ENCODE results near the gene ZDBF2.
"Not testable (repeated sequence)": the region's sequence is repeated elsewhere in the genome, so short reads cannot be mapped to it uniquely, and the experiment has no call there.

ZDBF2 gene

DNA sequence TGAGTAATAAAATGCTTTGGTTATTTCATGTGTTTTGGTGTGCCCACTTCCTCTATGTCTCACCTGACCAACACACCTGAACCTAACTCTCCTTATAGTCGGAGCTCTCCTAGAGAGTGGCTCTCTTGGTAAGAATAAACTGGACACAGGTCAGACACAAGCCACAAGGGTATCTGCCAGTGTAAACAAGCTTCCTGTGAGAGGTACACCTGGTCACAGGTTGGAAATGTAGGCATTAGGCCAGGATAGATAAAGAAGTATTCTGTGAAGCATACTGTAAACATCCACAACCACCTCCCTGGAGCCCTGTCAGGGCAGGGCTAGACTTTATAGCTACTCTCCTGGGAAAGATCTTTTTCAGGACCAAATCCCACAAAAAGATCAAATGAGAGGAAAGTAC is 69.4 kb downstream of the ZDBF2 start:
- TF ChIP-seq CTCF (IDR thresholded peaks at IDR 0.05; ENCODE audit: low read depth, low read length, missing control alignments), result no peak
- DNase-seq (ENCODE audit: low read depth), result no peak
- no peak overlapping the region for H3K4me3 ChIP-seq (ENCODE audit: low read depth, low read length)

- no peak overlapping the region for H3K4me3 ChIP-seq (ENCODE audit: low read depth, low read length)
- TF ChIP-seq CTCF (IDR thresholded peaks at IDR 0.05; ENCODE audit: low read depth, low read length, missing control alignments), result no peak
- no peak for DNase-seq (ENCODE audit: low read depth)
Observed at GRCh38 chr2:206345606-206346005, 71.1 kb downstream of the ZDBF2 start.

DNA sequence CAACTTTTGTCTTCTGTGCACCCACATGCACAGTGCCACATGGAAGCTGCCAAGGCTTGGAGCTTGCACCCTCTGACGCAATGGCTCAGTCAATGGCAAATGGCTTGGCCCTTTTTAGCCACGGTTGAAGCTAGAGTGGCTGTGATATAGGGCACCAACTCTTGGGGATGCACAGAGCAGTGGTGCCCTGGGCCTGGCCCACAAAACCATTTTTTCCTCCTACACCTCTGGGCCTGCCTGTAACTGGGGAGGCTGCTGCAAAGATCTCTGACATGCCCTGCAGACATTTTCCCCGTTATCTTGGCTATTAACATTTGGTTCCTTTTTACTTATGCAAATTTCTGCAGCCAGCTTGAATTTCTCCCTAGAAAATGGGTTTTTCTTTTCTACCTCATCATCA is 74.9 kb downstream of the ZDBF2 start:
- no peak for TF ChIP-seq CTCF (IDR thresholded peaks at IDR 0.05; ENCODE audit: low read depth, low read length, missing control alignments)
- DNase-seq (ENCODE audit: low read depth), result no peak
- no peak overlapping the region for H3K4me3 ChIP-seq (ENCODE audit: low read depth, low read length)

DNA sequence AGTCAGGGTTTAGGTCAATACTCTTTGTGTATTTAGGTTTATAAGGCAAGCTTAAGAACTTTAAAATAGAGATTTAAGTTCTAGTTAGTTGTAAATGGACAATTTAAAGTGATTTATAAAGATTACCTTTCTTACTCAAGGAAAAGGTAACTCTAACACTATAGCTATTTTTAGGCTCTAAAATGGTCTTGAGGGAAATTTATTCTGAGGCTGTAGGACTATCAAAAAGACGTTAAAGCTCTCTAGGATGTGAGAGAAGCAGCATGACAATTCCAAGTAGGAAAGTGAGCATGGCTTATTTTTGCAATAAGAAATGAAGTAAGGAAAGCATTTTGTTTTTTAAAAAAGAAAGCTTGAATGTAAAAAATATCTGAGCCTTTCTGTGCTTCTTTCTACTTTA is 78.1 kb downstream of the ZDBF2 start:
- no peak for DNase-seq (ENCODE audit: low read depth)
- H3K4me3 ChIP-seq (ENCODE audit: low read depth, low read length), result no peak overlapping the region

GRCh38 chr2:206353685-206354084 is 79.2 kb downstream of the ZDBF2 start:
- peak; percentile 36 for TF ChIP-seq CTCF (IDR thresholded peaks at IDR 0.05; ENCODE audit: low read depth, low read length, missing control alignments)
- no peak for DNase-seq (ENCODE audit: low read depth)

More for the DNA sequence above, 78.1 kb downstream of the ZDBF2 start:
- TF ChIP-seq CTCF (IDR thresholded peaks at IDR 0.05; ENCODE audit: low read depth, low read length, missing control alignments), result no peak

DNA sequence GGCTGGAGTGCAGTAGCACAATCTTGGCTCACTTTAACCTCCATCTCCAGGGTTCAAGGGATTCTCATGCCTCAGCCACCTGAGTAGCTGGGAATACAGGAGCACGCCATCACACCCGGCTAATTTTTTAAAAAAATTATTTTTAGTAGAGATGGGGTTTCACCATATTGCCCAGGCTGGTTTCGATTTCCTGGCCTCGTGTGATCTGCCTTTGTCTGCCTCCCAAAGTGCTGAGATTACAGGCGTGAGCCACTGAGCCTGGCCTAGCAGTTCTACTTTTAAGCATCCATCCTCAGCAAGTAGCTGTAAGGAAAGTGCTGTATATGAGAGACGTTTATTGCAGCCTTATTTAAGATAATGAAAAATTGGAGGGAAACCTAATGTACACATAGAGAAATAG is 79.7 kb downstream of the ZDBF2 start:
- H3K4me3 ChIP-seq (ENCODE audit: low read depth, low read length), result no peak overlapping the region
- no peak for DNase-seq (ENCODE audit: low read depth)
- TF ChIP-seq CTCF (IDR thresholded peaks at IDR 0.05; ENCODE audit: low read depth, low read length, missing control alignments), result no peak

More at GRCh38 chr2:206353685-206354084, 79.2 kb downstream of the ZDBF2 start:
- no peak overlapping the region for H3K4me3 ChIP-seq (ENCODE audit: low read depth, low read length)

DNA sequence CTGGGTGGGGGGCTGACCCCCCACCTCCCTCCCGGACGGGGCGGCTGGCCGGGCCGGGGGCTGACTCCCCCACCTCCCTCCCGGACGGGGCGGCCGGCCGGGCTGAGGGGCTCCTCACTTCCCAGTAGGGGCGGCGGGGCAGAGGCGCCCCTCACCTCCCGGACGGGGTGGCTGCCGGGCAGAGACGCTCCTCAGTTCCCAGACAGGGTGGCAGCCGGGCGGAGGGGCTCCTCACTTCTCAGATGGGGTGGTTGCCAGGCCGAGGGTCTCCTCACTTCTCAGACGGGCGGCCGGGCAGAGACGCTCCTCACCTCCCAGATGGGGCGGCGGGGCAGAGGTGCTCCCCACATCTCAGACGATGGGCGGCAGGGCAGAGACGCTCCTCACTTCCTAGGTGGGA is 82.4 kb downstream of the ZDBF2 start:
- not testable (repeated sequence) for DNase-seq (ENCODE audit: low read depth); H3K4me3 ChIP-seq (ENCODE audit: low read depth, low read length)

DNA sequence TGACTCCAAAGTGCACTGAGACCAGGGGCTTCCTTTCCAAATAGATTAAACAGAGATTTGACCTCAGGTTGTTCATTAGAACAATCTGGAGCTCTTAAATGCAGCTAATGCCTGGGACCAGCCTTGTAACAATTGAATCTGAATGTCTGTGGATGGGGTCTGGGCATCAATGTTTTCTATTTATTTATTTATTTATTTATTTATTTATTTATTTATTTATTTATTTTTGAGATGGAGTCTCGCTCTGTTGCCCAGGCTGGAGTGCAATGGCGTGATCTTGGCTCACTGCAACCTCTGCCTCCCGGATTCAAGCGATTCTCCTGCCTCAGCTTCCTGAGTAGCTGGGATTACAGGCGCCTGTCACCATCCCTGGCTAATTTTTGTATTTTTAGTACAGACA is 86.4 kb downstream of the ZDBF2 start:
- DNase-seq (ENCODE audit: low read depth); H3K4me3 ChIP-seq (ENCODE audit: low read depth, low read length): not testable (repeated sequence)
